LoVo (cell line): ENCODE measurements around the gene SERPINB6.
"Not testable (repeated sequence)": the region's sequence is repeated elsewhere in the genome, so short reads cannot be mapped to it uniquely, and the experiment has no call there.

Experiments used
- DNase-seq: peaks from one replicate; pipeline ENCODE4 v3.0.0-alpha.2; 2016; ENCODE audit warnings: low spot score

The SERPINB6 gene

DNA sequence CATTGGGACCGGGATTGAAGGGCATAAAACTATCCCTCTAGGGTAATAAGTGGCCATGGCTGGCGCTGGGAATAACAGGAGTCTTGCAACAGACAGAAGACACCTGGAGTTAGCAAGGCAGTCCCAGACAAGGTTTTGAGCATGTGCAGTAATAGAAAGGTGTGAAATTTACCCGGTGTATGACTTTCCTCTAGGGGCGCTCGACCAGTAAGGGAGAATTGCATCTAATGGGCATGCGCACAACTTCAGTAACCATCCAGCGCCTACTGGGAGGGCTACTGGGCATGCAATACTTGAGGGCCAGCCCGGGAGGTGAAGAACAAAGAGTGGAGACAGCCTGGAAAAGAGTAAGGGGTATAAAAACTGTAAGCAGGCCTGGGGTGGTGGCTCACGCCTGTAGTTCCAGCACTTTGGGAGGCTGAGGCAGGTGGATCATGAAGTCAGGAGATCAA is 32.7 kb downstream of the SERPINB6 start:
- DNase-seq, result peak; percentile 90

- no peak for DNase-seq
Measured at GRCh38 chr6:2938004-2938631, 33.2 kb downstream of the SERPINB6 start.

DNA sequence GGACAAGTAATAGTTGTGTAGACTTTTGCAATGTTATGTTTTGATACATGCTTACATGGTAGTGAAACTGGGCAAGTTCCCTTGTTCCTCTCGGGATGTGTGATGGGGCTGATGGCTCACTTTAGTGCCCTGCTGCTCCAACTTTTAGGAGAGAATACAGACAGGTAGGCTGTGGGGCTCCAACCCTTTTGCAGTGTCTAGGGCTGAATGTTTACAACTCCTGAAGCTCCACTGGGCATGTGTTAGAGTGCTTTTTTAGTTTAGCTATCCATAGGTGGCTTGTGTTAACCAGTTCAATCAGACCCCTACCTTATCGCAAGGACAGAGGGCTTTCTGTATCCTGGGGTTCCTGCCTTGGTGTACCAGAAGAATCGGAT is 33.8 kb downstream of the SERPINB6 start:
- no peak for DNase-seq

DNA sequence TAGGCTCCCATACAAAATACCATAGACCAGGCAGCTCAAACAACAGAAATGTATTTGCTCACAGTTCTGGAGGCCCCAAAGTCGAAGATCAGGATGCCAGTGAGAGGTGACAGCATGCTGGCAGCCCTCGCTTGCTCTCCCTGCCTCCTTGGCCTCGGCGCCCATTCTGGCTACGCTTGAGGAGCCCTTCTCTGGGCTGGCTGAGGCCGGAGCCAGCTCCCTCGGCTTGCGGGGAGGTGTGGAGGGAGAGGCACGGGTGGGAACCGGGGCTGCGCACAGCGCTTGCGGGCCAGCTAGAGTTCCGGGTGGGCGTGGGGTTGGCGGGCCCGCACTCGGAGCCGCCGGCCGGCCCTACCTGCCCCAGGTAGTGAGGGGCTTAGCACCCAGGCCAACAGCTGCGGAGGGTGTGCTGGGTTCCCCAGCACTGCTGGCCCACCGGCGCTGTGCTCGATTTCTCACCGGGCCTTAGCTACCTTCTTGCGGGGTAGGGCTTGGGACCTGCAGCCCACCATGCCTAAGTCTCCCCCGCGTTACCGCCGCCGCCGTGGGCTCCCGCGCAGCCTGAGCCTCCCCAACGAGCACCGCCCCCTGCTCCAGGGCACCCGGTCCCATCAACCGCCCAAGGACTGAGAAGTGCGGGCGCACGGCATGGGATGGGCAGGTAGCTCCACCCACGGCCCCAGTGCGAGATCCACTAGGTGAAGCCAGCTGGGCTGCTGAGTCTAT is 35.6 kb downstream of the SERPINB6 start:
- DNase-seq, result no peak

- DNase-seq, result no peak
Measured at GRCh38 chr6:2934057-2934456, 37.3 kb downstream of the SERPINB6 start.

GRCh38 chr6:2932911-2933310 is 38.5 kb downstream of the SERPINB6 start:
- not testable (repeated sequence) for DNase-seq

DNA sequence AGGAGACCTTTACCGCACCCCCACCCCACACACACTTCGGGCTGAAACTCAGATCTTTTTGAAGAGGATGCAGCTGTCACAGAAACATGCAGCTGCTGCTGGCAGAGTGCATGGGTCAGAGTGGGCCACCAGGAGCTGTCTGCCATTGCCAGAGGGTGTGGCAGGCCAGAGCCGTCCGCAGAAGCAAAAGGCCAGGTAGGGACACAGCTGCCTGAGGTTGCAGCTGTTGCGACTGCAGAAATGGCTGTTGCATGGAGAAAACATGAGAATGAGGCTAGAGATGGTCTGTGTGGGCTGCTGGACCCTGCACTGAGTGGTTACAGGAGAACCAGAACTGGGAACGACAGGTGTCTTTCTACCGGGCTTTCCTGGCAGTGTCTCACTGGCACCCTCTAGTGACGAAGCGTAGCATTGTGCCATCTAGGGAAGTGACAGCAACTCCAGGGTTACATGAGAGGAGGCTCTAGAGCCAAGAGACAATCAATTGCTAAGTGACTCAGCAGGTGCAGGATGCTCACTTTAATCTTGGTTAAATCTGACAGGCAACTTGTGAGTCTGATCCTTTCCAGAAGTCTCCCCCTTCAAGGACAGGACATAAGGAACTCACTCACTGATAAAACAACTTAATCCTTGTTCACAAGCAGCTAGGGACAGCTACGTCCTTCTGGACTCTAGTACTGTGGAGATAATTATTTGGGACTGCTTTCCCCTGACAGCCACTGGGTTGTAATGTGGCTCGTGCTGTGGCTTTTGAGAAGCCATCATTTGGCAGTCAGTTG is 39.2 kb downstream of the SERPINB6 start:
- DNase-seq, result peak; percentile 79

- no peak for DNase-seq
Measured at GRCh38 chr6:2931055-2931454, 40.3 kb downstream of the SERPINB6 start.

GRCh38 chr6:2927931-2928330 is 43.4 kb downstream of the SERPINB6 start:
- not testable (repeated sequence) for DNase-seq

GRCh38 chr6:2925842-2926747 is 45.3 kb downstream of the SERPINB6 start:
- not testable (repeated sequence) for DNase-seq

- DNase-seq, result no peak
Measured at GRCh38 chr6:2921520-2922115, 49.7 kb downstream of the SERPINB6 start.

GRCh38 chr6:2920671-2921112 is 50.7 kb downstream of the SERPINB6 start:
- DNase-seq, result no peak

DNA sequence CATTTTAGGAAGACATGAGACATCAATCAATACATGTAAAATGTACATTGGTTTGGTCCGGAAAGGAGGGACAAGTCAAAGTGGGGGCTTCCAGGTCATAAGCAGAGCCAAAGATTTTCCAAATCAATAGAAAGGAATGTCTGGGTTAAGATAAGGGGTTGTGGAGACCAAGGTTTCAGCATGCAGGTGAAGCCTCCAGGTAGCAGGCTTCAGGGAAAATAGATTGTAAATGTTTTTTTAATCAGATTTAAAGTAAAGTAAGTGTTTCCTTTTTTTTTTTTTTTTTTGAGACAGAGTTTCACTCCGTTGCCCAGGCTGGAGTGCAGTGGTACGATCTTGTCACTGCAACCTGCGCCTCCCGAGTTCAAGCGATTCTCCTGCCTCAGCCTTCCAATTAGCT is 51.5 kb downstream of the SERPINB6 start:
- no peak for DNase-seq

DNA sequence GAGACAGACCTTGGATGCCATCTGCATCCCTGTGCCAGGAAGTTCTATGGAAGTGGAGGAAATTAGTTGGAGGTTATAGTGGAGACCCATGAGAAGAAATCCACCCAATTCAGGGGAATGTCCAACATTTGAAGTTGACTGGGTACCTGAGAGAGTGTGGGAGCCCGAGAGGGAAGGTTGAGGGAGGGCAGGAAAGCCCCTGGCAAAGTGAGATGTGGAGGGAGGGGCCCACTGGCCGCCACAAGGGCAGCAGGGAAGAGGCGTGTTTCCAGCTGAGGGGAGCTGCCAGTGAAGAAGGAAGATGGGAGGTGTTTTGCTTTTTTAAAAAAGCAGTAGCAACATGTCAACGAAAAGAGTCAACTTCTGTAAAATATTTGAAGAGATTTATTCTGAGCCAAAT is 52.0 kb downstream of the SERPINB6 start:
- DNase-seq, result no peak

GRCh38 chr6:2918936-2919335 is 52.4 kb downstream of the SERPINB6 start:
- DNase-seq, result no peak

DNA sequence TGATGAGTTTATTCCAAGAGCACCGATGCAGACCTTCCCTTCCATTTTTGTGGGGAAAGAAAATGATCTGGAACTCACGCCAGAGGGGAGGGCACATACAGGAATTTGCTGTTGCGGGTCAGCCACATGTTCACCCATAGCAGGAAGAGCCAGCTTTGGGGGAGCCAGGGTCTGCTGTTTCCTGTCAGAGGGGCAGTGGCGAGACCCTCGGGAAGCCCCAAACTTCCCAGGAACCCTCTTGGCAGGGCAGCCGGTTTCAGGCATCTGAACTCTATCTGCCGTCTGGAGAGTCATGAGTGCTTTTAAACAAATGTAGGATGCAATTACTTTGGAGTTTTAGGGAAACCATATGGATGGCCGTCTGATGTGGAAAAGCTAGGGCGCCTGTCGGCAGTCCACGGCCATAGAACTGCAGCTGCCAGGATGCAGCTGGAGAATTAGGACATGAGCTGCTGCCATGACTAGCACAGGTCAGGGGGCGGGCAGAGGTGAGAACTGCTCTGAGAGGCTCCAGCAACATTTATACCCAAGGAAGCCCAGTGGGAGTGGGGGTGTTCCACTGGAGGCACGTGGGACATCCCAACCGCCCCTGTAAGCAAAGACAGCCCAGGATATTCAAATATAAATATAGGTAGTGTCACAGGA is 53.4 kb downstream of the SERPINB6 start:
- no peak for DNase-seq

DNA sequence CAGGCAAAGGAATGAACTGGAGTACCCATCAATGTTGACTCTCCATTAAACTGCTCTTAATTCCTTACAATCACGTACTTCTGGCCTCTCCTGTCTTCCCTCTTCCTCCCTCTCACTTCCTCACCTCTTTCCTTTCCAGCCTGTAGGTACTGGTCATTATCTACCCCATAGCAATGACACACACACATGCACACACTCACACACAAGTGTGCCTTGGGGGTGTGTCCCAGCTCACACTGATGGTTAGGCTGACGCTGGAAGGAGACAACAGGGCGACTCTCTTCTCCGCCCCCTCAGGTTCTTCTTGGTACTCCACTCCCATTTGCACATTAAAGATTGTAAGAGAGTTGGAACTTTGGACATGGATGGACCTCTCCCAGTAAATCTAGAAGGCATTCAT is 54.3 kb downstream of the SERPINB6 start:
- DNase-seq, result no peak

- no peak for DNase-seq
Measured at GRCh38 chr6:2916158-2916925, 55.0 kb downstream of the SERPINB6 start.

DNA sequence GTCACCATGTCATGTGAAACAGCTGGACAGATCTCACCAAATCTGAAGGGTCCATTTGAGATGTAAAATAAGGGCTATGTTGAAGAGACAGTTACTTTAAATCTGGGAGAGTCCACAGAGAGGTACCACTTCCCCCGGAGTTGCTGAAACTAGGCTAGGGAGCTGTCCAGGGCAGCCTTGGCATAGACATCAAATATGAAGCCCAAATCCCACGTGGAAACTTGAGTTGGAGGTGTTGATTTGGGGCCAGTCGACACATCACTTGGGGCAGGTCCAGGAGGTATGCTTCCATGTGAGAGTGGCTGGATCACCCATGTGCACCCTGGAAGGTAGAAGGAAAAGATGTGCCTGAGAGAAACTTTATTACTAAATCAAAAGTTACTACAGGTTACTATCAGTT is 56.2 kb downstream of the SERPINB6 start:
- DNase-seq, result no peak

GRCh38 chr6:2914318-2914660 is 57.1 kb downstream of the SERPINB6 start:
- DNase-seq, result peak; percentile 17
